ENCODE data around the gene EFHC1.

EFHC1 gene

GRCh38 chr6:52388790-52389189 lies 31.4 kb upstream of the EFHC1 start:
- no peak overlapping the region for H3K4me3 Mint-ChIP-seq
- TF ChIP-seq CTCF (IDR thresholded peaks at IDR 0.05; ENCODE audit: unreplicated experiment in 3 of 3) = no peak
- H3K4me1 Mint-ChIP-seq = no peaks in the 10 kb centered on the region
- H3K36me3 Mint-ChIP-seq (ENCODE audit: low read depth) = peaks cover 12% of the 10 kb centered on the region
- H3K27ac Mint-ChIP-seq = no peak overlapping the region
- H3K27me3 Mint-ChIP-seq (ENCODE audit: low read depth) = no peaks in the 10 kb centered on the region
- H3K9me3 Mint-ChIP-seq = peaks cover 6% of the 10 kb centered on the region

GRCh38 chr6:52389264-52389625 lies 30.9 kb upstream of the EFHC1 start:
- Mint-ChIP-seq H3K9me3 (peaks cover 6% of the 10 kb centered on the region), H3K4me3 (no peak overlapping the region), H3K4me1 (no peaks in the 10 kb centered on the region), H3K27me3 (ENCODE audit: low read depth) (no peaks in the 10 kb centered on the region), H3K36me3 (ENCODE audit: low read depth) (peaks cover 11% of the 10 kb centered on the region), H3K27ac (peak overlapping the region; percentile 67 to 89 (median 81))
- TF ChIP-seq CTCF (IDR thresholded peaks at IDR 0.05; ENCODE audit: unreplicated experiment in 3 of 3) = no peak

- H3K27me3 Mint-ChIP-seq (ENCODE audit: low read depth) = no peaks in the 10 kb centered on the region
- no peaks in the 10 kb centered on the region for H3K4me1 Mint-ChIP-seq
- H3K36me3 Mint-ChIP-seq (ENCODE audit: low read depth) = peaks cover 8% of the 10 kb centered on the region
- no peak overlapping the region for H3K4me3 Mint-ChIP-seq
- no peak for TF ChIP-seq CTCF (IDR thresholded peaks at IDR 0.05; ENCODE audit: unreplicated experiment in 3 of 3)
- peaks cover 6% of the 10 kb centered on the region for H3K9me3 Mint-ChIP-seq
- H3K27ac Mint-ChIP-seq = peak overlapping the region; percentile 67 to 89 (median 81)
Measured at GRCh38 chr6:52389626-52390360, 30.3 kb upstream of the EFHC1 start.

- Mint-ChIP-seq H3K4me1 (no peaks in the 10 kb centered on the region), H3K36me3 (ENCODE audit: low read depth) (peaks cover 8% of the 10 kb centered on the region), H3K9me3 (peaks cover 6% of the 10 kb centered on the region), H3K27ac (peak overlapping the region in 2 of 3 experiments; percentile 81 to 89), H3K27me3 (ENCODE audit: low read depth) (no peaks in the 10 kb centered on the region), H3K4me3 (no peak overlapping the region)
- no peak for TF ChIP-seq CTCF (IDR thresholded peaks at IDR 0.05; ENCODE audit: unreplicated experiment in 3 of 3)
Measured at GRCh38 chr6:52390361-52390727, 29.8 kb upstream of the EFHC1 start.

- TF ChIP-seq CTCF (IDR thresholded peaks at IDR 0.05; ENCODE audit: unreplicated experiment in 3 of 3) = no peak
- Mint-ChIP-seq H3K27ac (no peak overlapping the region), H3K36me3 (ENCODE audit: low read depth) (peaks cover 3% of the 10 kb centered on the region), H3K4me3 (no peak overlapping the region), H3K9me3 (peaks cover 3% of the 10 kb centered on the region), H3K27me3 (ENCODE audit: low read depth) (no peaks in the 10 kb centered on the region), H3K4me1 (no peaks in the 10 kb centered on the region)
Measured at GRCh38 chr6:52391599-52391998, 28.5 kb upstream of the EFHC1 start.

GRCh38 chr6:52392944-52393343 lies 27.2 kb upstream of the EFHC1 start:
- no peaks in the 10 kb centered on the region for H3K36me3 Mint-ChIP-seq (ENCODE audit: low read depth)
- H3K9me3 Mint-ChIP-seq = no peaks in the 10 kb centered on the region
- H3K4me1 Mint-ChIP-seq = no peaks in the 10 kb centered on the region
- no peak for TF ChIP-seq CTCF (IDR thresholded peaks at IDR 0.05; ENCODE audit: unreplicated experiment in 3 of 3)
- no peaks in the 10 kb centered on the region for H3K27me3 Mint-ChIP-seq (ENCODE audit: low read depth)
- H3K27ac Mint-ChIP-seq = no peak overlapping the region
- H3K4me3 Mint-ChIP-seq = no peak overlapping the region
